ENCODE measurements around the gene PPP1R15A.

The PPP1R15A gene

DNA sequence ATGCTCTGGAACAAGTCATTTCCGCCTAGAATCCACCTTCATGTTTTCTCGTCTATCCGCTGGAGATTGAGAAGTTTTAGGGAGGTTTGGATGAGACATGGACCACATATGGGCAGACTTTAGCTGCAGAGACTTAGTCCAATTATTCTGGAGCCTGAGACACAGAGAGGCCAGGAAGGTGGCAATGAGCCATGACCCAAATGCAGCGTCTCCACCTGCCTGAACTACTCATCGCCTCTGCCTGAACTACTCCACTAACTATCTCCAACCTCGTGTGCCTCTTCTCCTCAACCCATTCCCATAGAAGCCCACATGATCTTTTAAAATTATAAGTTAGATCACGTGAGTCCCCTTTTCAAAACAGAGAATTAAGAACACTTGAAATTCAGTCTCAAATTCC lies 9.4 kb upstream of the PPP1R15A start:
- ChIA-PET POLR2A (interaction anchor here (0.6 kb wide), 1 partner anchor 24 kb away, joined by 4 read pairs; no protein-coding TSS in a partner anchor), CTCF (no interaction called here)
- TF ChIP-seq ZNF426 (tag by site-specific recombination; IDR thresholded peaks at IDR 0.05): no peak
- TF ChIP-seq ZNF658 (tag by site-specific recombination; IDR thresholded peaks at IDR 0.05): no peak
- no peak for TF ChIP-seq ZNF529 (tag by site-specific recombination; IDR thresholded peaks at IDR 0.05; ENCODE audit: insufficient replicate concordance)
- TF ChIP-seq ZNF169 (tag by site-specific recombination; IDR thresholded peaks at IDR 0.05): no peak
- no peak for TF ChIP-seq ZSCAN30 (tag by site-specific recombination; IDR thresholded peaks at IDR 0.05)
- TF ChIP-seq BCL11A (tag by site-specific recombination; IDR thresholded peaks at IDR 0.05; ENCODE audit: low read depth): no peak
- TF ChIP-seq ZNF610 (tag by site-specific recombination; IDR thresholded peaks at IDR 0.05; ENCODE audit: borderline replicate concordance): no peak
- no peak for TF ChIP-seq ZNF837 (tag by site-specific recombination; IDR thresholded peaks at IDR 0.05)
- no peak for TF ChIP-seq ZNF138 (tag by site-specific recombination; IDR thresholded peaks at IDR 0.05; ENCODE audit: borderline replicate concordance)
- no peak for TF ChIP-seq ZNF501 (tag by site-specific recombination; IDR thresholded peaks at IDR 0.05)
- Histone ChIP-seq H3K4me1 (ENCODE audit: control insufficient read depth, insufficient read depth, low read length) (no peaks in the 10 kb centered on the region; the same call in 1 of the 2 replicates), H3K27ac (ENCODE audit: extremely low read depth, low read depth, low read length) (no peak overlapping the region), H3K9me3 (ENCODE audit: control insufficient read depth, insufficient read depth, low read depth, low read length) (no peaks in the 10 kb centered on the region), H3K36me3 (ENCODE audit: control insufficient read depth in 2 of 2, insufficient read depth in 1 of 2, low read length in 2 of 2) (no peaks in the 10 kb centered on the region), H3K4me3 (ENCODE audit: low read depth, low read length) (no peak overlapping the region)

GRCh38 chr19:48866692-48867091 lies 5.5 kb upstream of the PPP1R15A start:
- no peak for TF ChIP-seq ZNF529 (tag by site-specific recombination; IDR thresholded peaks at IDR 0.05; ENCODE audit: insufficient replicate concordance)
- no peak for TF ChIP-seq WT1 (tag by site-specific recombination; IDR thresholded peaks at IDR 0.05)
- TF ChIP-seq ZNF423 (tag by site-specific recombination; IDR thresholded peaks at IDR 0.05): no peak
- TF ChIP-seq ZNF311 (tag by site-specific recombination; IDR thresholded peaks at IDR 0.05; ENCODE audit: borderline replicate concordance): no peak
- TF ChIP-seq, protein P1, sequence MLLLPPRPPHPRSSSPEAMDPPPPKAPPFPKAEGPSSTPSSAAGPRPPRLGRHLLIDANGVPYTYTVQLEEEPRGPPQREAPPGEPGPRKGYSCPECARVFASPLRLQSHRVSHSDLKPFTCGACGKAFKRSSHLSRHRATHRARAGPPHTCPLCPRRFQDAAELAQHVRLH (tag by site-specific recombination; IDR thresholded peaks at IDR 0.05): no peak
- TF ChIP-seq, protein P2, sequence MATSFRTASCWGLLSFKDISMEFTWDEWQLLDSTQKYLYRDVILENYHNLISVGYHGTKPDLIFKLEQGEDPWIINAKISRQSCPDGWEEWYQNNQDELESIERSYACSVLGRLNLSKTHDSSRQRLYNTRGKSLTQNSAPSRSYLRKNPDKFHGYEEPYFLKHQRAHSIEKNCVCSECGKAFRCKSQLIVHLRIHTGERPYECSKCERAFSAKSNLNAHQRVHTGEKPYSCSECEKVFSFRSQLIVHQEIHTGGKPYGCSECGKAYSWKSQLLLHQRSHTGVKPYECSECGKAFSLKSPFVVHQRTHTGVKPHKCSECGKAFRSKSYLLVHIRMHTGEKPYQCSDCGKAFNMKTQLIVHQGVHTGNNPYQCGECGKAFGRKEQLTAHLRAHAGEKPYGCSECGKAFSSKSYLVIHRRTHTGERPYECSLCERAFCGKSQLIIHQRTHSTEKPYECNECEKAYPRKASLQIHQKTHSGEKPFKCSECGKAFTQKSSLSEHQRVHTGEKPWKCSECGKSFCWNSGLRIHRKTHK (tag by site-specific recombination; IDR thresholded peaks at IDR 0.05): no peak
- no peak for TF ChIP-seq ZNF366 (tag by site-specific recombination; conservative IDR thresholded peaks at IDR 0.05)
- no peak for TF ChIP-seq ZNF248 (tag by site-specific recombination; IDR thresholded peaks at IDR 0.05)
- TF ChIP-seq, protein P3, sequence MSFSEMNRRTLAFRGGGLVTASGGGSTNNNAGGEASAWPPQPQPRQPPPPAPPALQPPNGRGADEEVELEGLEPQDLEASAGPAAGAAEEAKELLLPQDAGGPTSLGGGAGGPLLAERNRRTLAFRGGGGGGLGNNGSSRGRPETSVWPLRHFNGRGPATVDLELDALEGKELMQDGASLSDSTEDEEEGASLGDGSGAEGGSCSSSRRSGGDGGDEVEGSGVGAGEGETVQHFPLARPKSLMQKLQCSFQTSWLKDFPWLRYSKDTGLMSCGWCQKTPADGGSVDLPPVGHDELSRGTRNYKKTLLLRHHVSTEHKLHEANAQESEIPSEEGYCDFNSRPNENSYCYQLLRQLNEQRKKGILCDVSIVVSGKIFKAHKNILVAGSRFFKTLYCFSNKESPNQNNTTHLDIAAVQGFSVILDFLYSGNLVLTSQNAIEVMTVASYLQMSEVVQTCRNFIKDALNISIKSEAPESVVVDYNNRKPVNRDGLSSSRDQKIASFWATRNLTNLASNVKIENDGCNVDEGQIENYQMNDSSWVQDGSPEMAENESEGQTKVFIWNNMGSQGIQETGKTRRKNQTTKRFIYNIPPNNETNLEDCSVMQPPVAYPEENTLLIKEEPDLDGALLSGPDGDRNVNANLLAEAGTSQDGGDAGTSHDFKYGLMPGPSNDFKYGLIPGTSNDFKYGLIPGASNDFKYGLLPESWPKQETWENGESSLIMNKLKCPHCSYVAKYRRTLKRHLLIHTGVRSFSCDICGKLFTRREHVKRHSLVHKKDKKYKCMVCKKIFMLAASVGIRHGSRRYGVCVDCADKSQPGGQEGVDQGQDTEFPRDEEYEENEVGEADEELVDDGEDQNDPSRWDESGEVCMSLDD (tag by site-specific recombination; IDR thresholded peaks at IDR 0.05): no peak
- TF ChIP-seq ZNF777 (tag by site-specific recombination; IDR thresholded peaks at IDR 0.05; ENCODE audit: borderline replicate concordance): no peak
- TF ChIP-seq ZNF221 (tag by site-specific recombination; IDR thresholded peaks at IDR 0.05; ENCODE audit: borderline replicate concordance): no peak
- no peak for TF ChIP-seq PRDM1 (tag by site-specific recombination; IDR thresholded peaks at IDR 0.05)
- H3K36me3 ChIP-seq (ENCODE audit: control insufficient read depth in 2 of 2, insufficient read depth in 1 of 2, low read length in 2 of 2): no peaks in the 10 kb centered on the region
- POLR2A ChIA-PET: no interaction called here
- H3K27ac ChIP-seq (ENCODE audit: extremely low read depth, low read depth, low read length): no peak overlapping the region
- CTCF ChIA-PET: no interaction called here
- H3K9me3 ChIP-seq (ENCODE audit: control insufficient read depth, insufficient read depth, low read depth, low read length): no peaks in the 10 kb centered on the region
- H3K4me1 ChIP-seq (ENCODE audit: control insufficient read depth, insufficient read depth, low read length): peaks cover 8% of the 10 kb centered on the region; the same call in 1 of the 2 replicates
- H3K4me3 ChIP-seq (ENCODE audit: low read depth, low read length): no peak overlapping the region

All from HEK293 (cell line).